ENCODE measurements around the gene FADS2. TPM values are rescaled to one million over a fixed set of nuclear protein-coding genes. Genes with fewer than 3 reads are reported as not detected.

The FADS2 gene
- total and polyA plus RNA-seq, 3 donors from 2014 or later: 73.5 to 123 (median 80.8) TPM

- no peak for TF ChIP-seq CTCF (IDR thresholded peaks at IDR 0.05)
- TF ChIP-seq POLR2A (IDR thresholded peaks at IDR 0.05): no peak
- 38 to 46% methylated on average over 6 of the region's 6 CpGs for WGBS, 2 donors
- peaks cover 8% of the 10 kb centered on the region for H3K4me1 ChIP-seq
- intact Hi-C loops (cut with DNase I; ENCODE audit: low total_unique reads): no loop called here
- DNase-seq: no peak
- H3K4me3 ChIP-seq: peak overlapping the region; percentile 57 to 68
- H3K9me3 ChIP-seq: no peaks in the 10 kb centered on the region
- H3K27ac ChIP-seq: peak overlapping the region; percentile 93 to 97
- no peaks in the 10 kb centered on the region for H3K27me3 ChIP-seq
- no peaks in the 10 kb centered on the region for H3K36me3 ChIP-seq (ENCODE audit: low read depth, missing control alignments)
Observed at GRCh38 chr11:61817471-61818202, 10.5 kb upstream of the FADS2 start.

- TF ChIP-seq POLR2A (IDR thresholded peaks at IDR 0.05): no peak
- no peak for TF ChIP-seq CTCF (IDR thresholded peaks at IDR 0.05)
- H3K4me3 ChIP-seq: no peak overlapping the region
- 92 to 94% methylated on average over 2 of the region's 2 CpGs for WGBS, 2 donors
- peaks cover 8% of the 10 kb centered on the region for H3K4me1 ChIP-seq
- H3K9me3 ChIP-seq: no peaks in the 10 kb centered on the region
- intact Hi-C loops (cut with DNase I; ENCODE audit: low total_unique reads): no loop called here
- DNase-seq: no peak
- H3K27me3 ChIP-seq: no peaks in the 10 kb centered on the region
- H3K27ac ChIP-seq: no peak overlapping the region
- no peaks in the 10 kb centered on the region for H3K36me3 ChIP-seq (ENCODE audit: low read depth, missing control alignments)
Observed at GRCh38 chr11:61820174-61820573, 7.9 kb upstream of the FADS2 start.

- Histone ChIP-seq H3K4me3 (peak overlapping the region; percentile 62 to 72), H3K4me1 (peaks cover 35% of the 10 kb centered on the region), H3K27me3 (no peaks in the 10 kb centered on the region), H3K27ac (peak overlapping the region; percentile 72 to 91), H3K9me3 (no peaks in the 10 kb centered on the region), H3K36me3 (ENCODE audit: low read depth, missing control alignments) (no peaks in the 10 kb centered on the region)
- 8 to 16% methylated on average over 18 to 23 of the region's 23 CpGs for WGBS, 2 donors
- intact Hi-C loops (cut with DNase I; ENCODE audit: low total_unique reads): no loop called here
- DNase-seq: no peak
- TF ChIP-seq CTCF (IDR thresholded peaks at IDR 0.05): no peak
- TF ChIP-seq POLR2A (IDR thresholded peaks at IDR 0.05): no peak
Observed at GRCh38 chr11:61826930-61827570, 1.1 kb upstream of the FADS2 start.

- Histone ChIP-seq H3K4me3 (peak overlapping the region; percentile 62 to 72), H3K27me3 (no peaks in the 10 kb centered on the region), H3K9me3 (no peaks in the 10 kb centered on the region), H3K36me3 (ENCODE audit: low read depth, missing control alignments) (no peaks in the 10 kb centered on the region), H3K4me1 (peaks cover 41% of the 10 kb centered on the region), H3K27ac (peak overlapping the region; percentile 81 to 91)
- TF ChIP-seq CTCF (IDR thresholded peaks at IDR 0.05): no peak
- TF ChIP-seq POLR2A (IDR thresholded peaks at IDR 0.05): no peak
- intact Hi-C loops (cut with DNase I; ENCODE audit: low total_unique reads): no loop called here
- WGBS, 2 donors: 0 to 2% methylated on average over 11 to 16 of the region's 16 CpGs
- no peak for DNase-seq
Observed at GRCh38 chr11:61828379-61828628, 204 bp downstream of the FADS2 start.
